H1 (cell line): Measurements from ENCODE around the gene ZNF592. TPM values are rescaled to one million over a fixed set of nuclear protein-coding genes. Genes with fewer than 3 reads are reported as not detected.

ENCODE experiments used
- CTCF ChIA-PET: fragments of 300-600 bp; sonication (Branson Sonifier 250); formaldehyde crosslinking; loops from one replicate; lab custom pipeline; 2021; ENCODE audit not compliant: partially characterized antibody; lab: Charles Lee
- POLR2A ChIA-PET: fragments of 300-600 bp; sonication (Branson Sonifier 250); formaldehyde crosslinking; loops from one replicate; lab custom pipeline; 2021; ENCODE audit warnings: inconsistent platforms; ENCODE audit not compliant: partially characterized antibody; lab: Charles Lee
- DNase-seq, 2 experiments: peaks; one replicate each; pipeline versions ENCODE4 v3.0.0 to v3.0.0-alpha.2; 2010 to 2022; ENCODE audit warnings: low spot score in 2 of 2, low read depth in 1 of 2, mixed read lengths in 1 of 2
- FAIRE-seq: peaks from 2 replicates; lab custom pipeline; 2011; peaks lifted over from hg19 to GRCh38; lab: Jason Lieb, UNC
- H2AFZ ChIP-seq: 2 replicates; pipeline ENCODE4 v1.8.1; 2012; ENCODE audit warnings: low read length, inconsistent platforms
- H2AK5ac ChIP-seq: 2 replicates; pipeline ENCODE4 v1.6.1; 2013; ENCODE audit warnings: low read depth, low read length
- H2BK120ac ChIP-seq: replicated peaks from 2 replicates; pipeline ENCODE3; 2013; ENCODE audit warnings: low read depth, low read length, inconsistent platforms
- H2BK12ac ChIP-seq: 2 replicates; pipeline ENCODE4 v1.6.1; 2013; ENCODE audit warnings: low read depth, low read length
- H2BK15ac ChIP-seq: 2 replicates; pipeline ENCODE4 v1.6.1; 2013; ENCODE audit warnings: low read length
- H2BK20ac ChIP-seq: 2 replicates; pipeline ENCODE4 v1.6.1; 2013; ENCODE audit warnings: low read length
- H2BK5ac ChIP-seq: 2 replicates; pipeline ENCODE4 v1.6.1; 2013; ENCODE audit warnings: low read depth, low read length
- H3K14ac ChIP-seq: 2 replicates; pipeline ENCODE4 v1.6.1; 2013; ENCODE audit warnings: inconsistent platforms; ENCODE audit not compliant: insufficient read length
- H3K18ac ChIP-seq: 2 replicates; pipeline ENCODE4 v1.6.1; 2013; ENCODE audit warnings: low read length; ENCODE audit errors: extremely low read depth
- H3K23ac ChIP-seq: 2 replicates; pipeline ENCODE4 v1.6.1; 2013; ENCODE audit warnings: inconsistent platforms; ENCODE audit not compliant: insufficient read length
- H3K23me2 ChIP-seq: 2 replicates; pipeline ENCODE4 v1.6.1; 2013; ENCODE audit warnings: low read depth, low read length
- H3K27ac ChIP-seq: 2 replicates; pipeline ENCODE4 v1.6.1; 2011; ENCODE audit warnings: low read depth, low read length, inconsistent platforms
- H3K27me3 ChIP-seq, 4 experiments: replicated peaks in 1 of 4; 1 replicate in 1 of 4; 2 replicates in 3 of 4; pipeline versions ENCODE4 v1.6.1 to v1.8.1; 2011 to 2013; ENCODE audit warnings: low read length in 3 of 4, mild to moderate bottlenecking in 3 of 4, inconsistent platforms in 2 of 4, mixed read lengths in 2 of 4, moderate library complexity in 1 of 4; ENCODE audit not compliant: control insufficient read depth in 3 of 4, insufficient read depth in 3 of 4; ENCODE audit errors: extremely low read depth in 1 of 4
- H3K36me3 ChIP-seq, 4 experiments: 2 replicates each; pipeline versions ENCODE4 v1.6.1 to v1.8.1; 2011 to 2013; ENCODE audit warnings: mild to moderate bottlenecking in 4 of 4, low read length in 3 of 4, moderate library complexity in 2 of 4, control low read depth in 1 of 4, inconsistent platforms in 1 of 4; ENCODE audit not compliant: insufficient read depth in 4 of 4, control insufficient read depth in 2 of 4
- H3K4ac ChIP-seq: replicated peaks from 2 replicates; pipeline ENCODE3; 2013; ENCODE audit warnings: low read length, low read depth, mixed read lengths, inconsistent platforms; ENCODE audit not compliant: insufficient read length
- H3K4me1 ChIP-seq, 4 experiments: replicated peaks in 1 of 4; 1 replicate in 1 of 4; 2 replicates in 3 of 4; pipeline versions ENCODE4 v1.6.1 to v1.8.1; 2011 to 2013; ENCODE audit warnings: low read length in 3 of 4, inconsistent platforms in 2 of 4, mixed read lengths in 1 of 4; ENCODE audit not compliant: insufficient read depth in 4 of 4, control insufficient read depth in 3 of 4
- H3K4me2 ChIP-seq, 2 experiments: 2 replicates each; pipeline versions ENCODE4 v1.6.1 to v1.8.1; 2011 to 2013; ENCODE audit warnings: low read depth in 2 of 2, low read length in 2 of 2, control low read depth in 1 of 2, inconsistent platforms in 1 of 2, mild to moderate bottlenecking in 1 of 2; ENCODE audit not compliant: insufficient read depth in 1 of 2
- H3K4me3 ChIP-seq, 4 experiments: fragments of 200-600, 300-600 bp in 1 of 4; sonication (generic), shearing (Covaris generic), sonication (Bioruptor Twin) in 1 of 4; 2 replicates each; pipeline versions ENCODE4 v1.5.1 to v1.8.1; 2011 to 2016; ENCODE audit warnings: low read length in 4 of 4, low read depth in 3 of 4, control low read depth in 2 of 4, inconsistent platforms in 2 of 4, mild to moderate bottlenecking in 2 of 4, mixed read lengths in 1 of 4, moderate library complexity in 1 of 4; ENCODE audit not compliant: insufficient read depth in 2 of 4; ENCODE audit errors: extremely low read depth in 1 of 4
- H3K56ac ChIP-seq: replicated peaks from 2 replicates; pipeline ENCODE3; 2013; ENCODE audit warnings: low read depth, mild to moderate bottlenecking, mixed read lengths, low read length, inconsistent platforms; ENCODE audit not compliant: insufficient read length
- H3K79me1 ChIP-seq: 2 replicates; pipeline ENCODE4 v1.6.1; 2013; ENCODE audit warnings: low read depth, low read length, control low read depth
- H3K79me2 ChIP-seq, 2 experiments: 2 replicates each; pipeline versions ENCODE4 v1.6.1 to v1.8.1; 2012 to 2013; ENCODE audit warnings: low read length in 2 of 2, mild to moderate bottlenecking in 2 of 2, inconsistent platforms in 1 of 2; ENCODE audit not compliant: insufficient read depth in 2 of 2, control insufficient read depth in 1 of 2
- H3K9ac ChIP-seq, 4 experiments: replicated peaks in 1 of 4; 1 replicate in 1 of 4; 2 replicates in 3 of 4; pipeline versions ENCODE4 v1.6.1 to v1.8.1; 2011 to 2013; ENCODE audit warnings: low read depth in 3 of 4, low read length in 3 of 4, control low read depth in 2 of 4, mild to moderate bottlenecking in 2 of 4, moderate library complexity in 2 of 4, inconsistent platforms in 1 of 4; ENCODE audit errors: extremely low read depth in 1 of 4
- H3K9me3 ChIP-seq, 2 experiments: 2 replicates each; pipeline versions ENCODE4 v1.6.1 to v1.8.1; 2012 to 2013; ENCODE audit warnings: mild to moderate bottlenecking in 2 of 2, moderate library complexity in 2 of 2, control low read depth in 1 of 2, inconsistent platforms in 1 of 2, low read depth in 1 of 2, low read length in 1 of 2, mixed read lengths in 1 of 2; ENCODE audit not compliant: insufficient read depth in 2 of 2
- H4K20me1 ChIP-seq, 2 experiments: replicated peaks in 1 of 2; 2 replicates each; pipeline versions ENCODE3 to v1.8.1; 2011 to 2013; ENCODE audit warnings: inconsistent platforms in 2 of 2, low read length in 2 of 2, mild to moderate bottlenecking in 1 of 2; ENCODE audit not compliant: insufficient read depth in 2 of 2, control insufficient read depth in 1 of 2
- H4K5ac ChIP-seq: 2 replicates; pipeline ENCODE4 v1.6.1; 2013; ENCODE audit warnings: low read length, low read depth, mixed read lengths, inconsistent platforms; ENCODE audit not compliant: insufficient read length
- H4K8ac ChIP-seq: 2 replicates; pipeline ENCODE4 v1.8.0; 2013; ENCODE audit warnings: mild to moderate bottlenecking, moderate library complexity, low read length, inconsistent platforms; ENCODE audit not compliant: insufficient read depth; ENCODE audit errors: extremely low read depth
- H4K91ac ChIP-seq: replicated peaks from 2 replicates; pipeline ENCODE3; 2013; ENCODE audit warnings: low read length, mixed read lengths, inconsistent platforms; ENCODE audit not compliant: insufficient read length
- BACH1 ChIP-seq: IDR thresholded peaks from 2 replicates; pipeline ENCODE4 v1.6.1; 2012; ENCODE audit warnings: low read length, improper control_type of control experiment
- CHD1 ChIP-seq: IDR thresholded peaks from 2 replicates; pipeline ENCODE4 v1.6.1; 2012; ENCODE audit warnings: low read depth, low read length, improper control_type of control experiment
- CHD2 ChIP-seq: IDR thresholded peaks from 2 replicates; pipeline ENCODE4 v1.6.1; 2012; ENCODE audit warnings: low read length, improper control_type of control experiment
- EZH2 ChIP-seq: fragments of 200-600 bp; sonication (generic); IDR thresholded peaks from 2 replicates; pipeline ENCODE4 v1.7.1; 2012; ENCODE audit warnings: low read depth, mild to moderate bottlenecking, moderate library complexity, low read length, inconsistent platforms; ENCODE audit not compliant: severe bottlenecking
- FOSL1 ChIP-seq: IDR thresholded peaks from 2 replicates; pipeline ENCODE4 v1.6.1; 2011; ENCODE audit warnings: mild to moderate bottlenecking, low read depth, low read length, moderate library complexity; ENCODE audit not compliant: insufficient read depth
- KDM5A ChIP-seq: fragments of 200-600 bp; IDR thresholded peaks from 2 replicates; pipeline ENCODE4 v1.7.1; 2012; ENCODE audit warnings: mild to moderate bottlenecking, low read length, inconsistent platforms, mixed read lengths
- MAFK ChIP-seq: IDR thresholded peaks from 2 replicates; pipeline ENCODE4 v1.6.1; 2012; ENCODE audit warnings: low read depth, mild to moderate bottlenecking, improper control_type of control experiment, low read length
- POLR2AphosphoS5 ChIP-seq: IDR thresholded peaks from 2 replicates; pipeline ENCODE4 v1.6.1; 2011; ENCODE audit warnings: low read depth, low read length
- RXRA ChIP-seq: IDR thresholded peaks from 2 replicates; pipeline ENCODE4 v1.6.1; 2011; ENCODE audit warnings: low read depth, mild to moderate bottlenecking, low read length, moderate library complexity; ENCODE audit not compliant: insufficient read depth
- SP2 ChIP-seq: IDR thresholded peaks from 2 replicates; pipeline ENCODE4 v1.6.1; 2012; ENCODE audit warnings: mild to moderate bottlenecking, low read length, inconsistent platforms
- TCF12 ChIP-seq: IDR thresholded peaks from 2 replicates; pipeline ENCODE4 v1.6.1; 2011; ENCODE audit warnings: low read depth, mild to moderate bottlenecking, low read length
- WGBS, 2 experiments: shearing (Covaris generic) in 1 of 2; methylation state at CpG; one replicate each; pipeline versions ENCODE4 v1.1.6 to v1.1.7; 2013 to 2015; ENCODE audit warnings: low lambda C conversion rate in 2 of 2, mixed read lengths in 2 of 2, inconsistent platforms in 1 of 2, low coverage in 1 of 2, missing lambda C conversion rate in 1 of 2; ENCODE audit not compliant: insufficient replicate concordance in 2 of 2, insufficient coverage in 1 of 2, insufficient read length in 1 of 2; ENCODE audit errors: extremely low coverage in 1 of 2, missing lambda C conversion rate in 1 of 2; 5-methylcytosine and 5-hydroxymethylcytosine counted together
- polyA plus RNA-seq, 7 experiments: library from polyadenylated mRNA; depleted of rRNA in 3 of 7; stranded (reverse) in 5 of 7; unstranded in 2 of 7; fragments of >200 nt in 5 of 7; fragments of 200-250 nt in 2 of 7; gene quantifications; 1 replicate in 5 of 7; 2 replicates in 1 of 7; 4 replicates in 1 of 7; pipeline versions ENCODE4 v1.2.1 to v1.2.3, GENCODE V29; 2011 to 2013; ENCODE audit warnings: missing spikeins in 2 of 7, mixed read lengths in 2 of 7
- total RNA-seq: library from RNA; stranded (reverse); fragmentation: NEBNext Ultra II Directional; extraction: Animal tissue kit (Norgen Biotek cat#: 25700); gene quantifications from 2 replicates; pipeline ENCODE4 v1.2.1, GENCODE V29; 2021
- TF ChIP-seq, protein P1 (sequence below): IDR thresholded peaks from 2 replicates; pipeline ENCODE4 v1.6.1; 2012; ENCODE audit warnings: low read length, inconsistent platforms

Gene ZNF592
- total and polyA plus RNA-seq, 2 of the 8 experiments (the other 6 are each of a cell fraction or from before 2014, with no cell fraction given) = 14.2 to 33.0 TPM

DNA sequence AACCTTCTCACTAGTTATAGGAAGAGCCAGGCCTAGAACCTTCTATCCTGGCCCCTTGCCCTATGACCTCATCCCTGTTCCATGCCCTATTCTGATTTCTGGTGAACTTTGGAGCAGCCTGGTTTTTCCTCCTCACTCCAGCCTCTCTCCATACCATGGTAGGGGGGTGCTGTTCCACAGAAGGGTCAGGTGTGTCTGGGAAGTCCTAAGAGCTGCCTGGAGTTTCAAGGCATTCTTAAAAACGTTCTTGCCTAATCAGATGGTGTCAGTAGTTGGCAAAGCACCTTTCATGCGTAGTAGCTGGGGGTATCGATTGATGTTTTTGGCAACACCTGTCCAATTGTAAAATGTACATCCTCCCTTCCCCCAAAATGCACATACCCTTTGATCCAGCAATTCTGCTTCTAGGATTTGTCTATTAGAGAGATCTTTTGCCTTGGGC, 52.0 kb downstream of the ZNF592 start:
- POLR2A ChIA-PET = interaction anchor here (1.1 kb wide), 1 partner anchor 16 kb away, joined by 3 read pairs; the partner anchor contains the start of gene ALPK3
- no peaks in the 10 kb centered on the region for H3K9me3 ChIP-seq
- TF ChIP-seq SP2 (no peak), TCF12 (no peak), BACH1 (no peak), FOSL1 (no peak), EZH2 (no peak), MAFK (no peak), CHD2 (no peak), KDM5A (no peak), POLR2AphosphoS5 (no peak), RXRA (no peak), CHD1 (no peak)
- TF ChIP-seq, protein P1, sequence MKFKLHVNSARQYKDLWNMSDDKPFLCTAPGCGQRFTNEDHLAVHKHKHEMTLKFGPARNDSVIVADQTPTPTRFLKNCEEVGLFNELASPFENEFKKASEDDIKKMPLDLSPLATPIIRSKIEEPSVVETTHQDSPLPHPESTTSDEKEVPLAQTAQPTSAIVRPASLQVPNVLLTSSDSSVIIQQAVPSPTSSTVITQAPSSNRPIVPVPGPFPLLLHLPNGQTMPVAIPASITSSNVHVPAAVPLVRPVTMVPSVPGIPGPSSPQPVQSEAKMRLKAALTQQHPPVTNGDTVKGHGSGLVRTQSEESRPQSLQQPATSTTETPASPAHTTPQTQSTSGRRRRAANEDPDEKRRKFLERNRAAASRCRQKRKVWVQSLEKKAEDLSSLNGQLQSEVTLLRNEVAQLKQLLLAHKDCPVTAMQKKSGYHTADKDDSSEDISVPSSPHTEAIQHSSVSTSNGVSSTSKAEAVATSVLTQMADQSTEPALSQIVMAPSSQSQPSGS = no peak

More for the DNA sequence above, 52.0 kb downstream of the ZNF592 start:
- no peaks in the 10 kb centered on the region for H3K79me2 ChIP-seq
- no peak overlapping the region for H2BK15ac ChIP-seq
- DNase-seq (no peak), FAIRE-seq (no peak)
- CTCF ChIA-PET = interaction anchor here (1.2 to 1.4 kb wide), 3 partner anchors 10 to 24 kb away, joined by 3 to 4 read pairs (median 4); no protein-coding TSS in a partner anchor
- no peak overlapping the region for H3K14ac ChIP-seq
- H3K27me3 ChIP-seq = no peaks in the 10 kb centered on the region
- no peak overlapping the region for H3K56ac ChIP-seq
- no peak overlapping the region for H3K4me2 ChIP-seq
- no peaks in the 10 kb centered on the region for H3K23me2 ChIP-seq
- WGBS, 2 experiments = 87% methylated on average over 3 of the region's 3 CpGs; no CpG with 5 or more reads in 1 of the 2 experiments
- H2AK5ac ChIP-seq = no peak overlapping the region
- H3K36me3 ChIP-seq = peaks cover 0 to 27% (median 19%) of the 10 kb centered on the region in 4 experiments; a peak in 6 of 8 replicates
- no peaks in the 10 kb centered on the region for H3K4me1 ChIP-seq
- H3K4me3 ChIP-seq = no peak overlapping the region
- no peak overlapping the region for H2BK12ac ChIP-seq
- no peak overlapping the region for H2BK120ac ChIP-seq
- no peak overlapping the region for H3K23ac ChIP-seq
- no peak overlapping the region for H3K4ac ChIP-seq
- H4K5ac ChIP-seq = no peak overlapping the region
- peaks cover 0 to 9% of the 10 kb centered on the region in 2 experiments for H4K20me1 ChIP-seq
- H3K9ac ChIP-seq = no peak overlapping the region
- no peak overlapping the region for H3K27ac ChIP-seq
- H3K79me1 ChIP-seq = no peaks in the 10 kb centered on the region
- no peak overlapping the region for H2BK5ac ChIP-seq
- no peak overlapping the region for H2AFZ ChIP-seq
- no peak overlapping the region for H3K18ac ChIP-seq
- H4K8ac ChIP-seq = no peak overlapping the region
- H4K91ac ChIP-seq = no peak overlapping the region
- H2BK20ac ChIP-seq = no peak overlapping the region
